ENCODE results near the gene KCNJ15.
A peak's percentile ranks its signal among the peaks of the same experiment; 100 is the strongest.

Gene KCNJ15

DNA sequence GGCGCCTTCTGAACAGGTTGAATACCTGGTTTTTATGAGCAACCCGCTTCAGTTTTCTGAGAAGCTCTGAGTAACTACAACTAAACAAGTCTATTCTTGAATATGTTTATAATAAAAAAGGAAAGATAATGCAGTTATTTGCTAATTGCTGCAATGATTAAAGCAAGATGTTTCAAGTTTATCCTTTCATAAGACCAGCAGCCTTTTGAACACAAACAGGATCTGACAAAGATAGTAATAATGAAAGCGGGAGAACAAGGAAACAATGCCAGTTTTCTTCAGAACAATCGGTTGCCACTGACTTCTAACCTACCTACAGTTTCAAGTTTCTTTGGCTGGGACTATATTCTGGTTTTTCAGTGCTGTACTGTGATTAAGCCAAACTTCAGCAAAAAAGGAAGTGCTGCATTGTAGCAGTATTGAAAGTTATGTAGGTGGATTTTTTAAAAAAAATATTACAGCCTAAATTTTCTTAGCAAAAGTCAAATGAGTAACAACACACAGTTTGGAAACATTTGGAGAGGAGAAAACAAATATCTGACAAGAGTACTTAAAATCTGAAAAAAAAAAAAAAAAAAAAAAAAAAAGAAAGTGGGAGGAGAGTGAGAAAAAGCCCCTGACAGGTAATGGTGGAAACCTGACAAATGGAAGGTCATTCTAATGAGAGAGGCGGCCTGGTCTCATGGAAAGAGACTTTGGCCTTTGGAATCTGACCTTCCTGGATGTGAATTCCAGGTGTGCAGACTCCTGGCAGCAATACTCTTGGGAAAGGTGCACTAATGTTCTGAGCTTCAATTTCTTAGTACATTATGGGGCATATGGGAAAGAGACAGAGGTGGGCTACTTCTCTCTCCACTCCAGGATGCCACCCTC lies 11.4 kb downstream of the KCNJ15 start:
- DNase-seq (ENCODE audit: low read depth in 2 of 2), result no peak

DNA sequence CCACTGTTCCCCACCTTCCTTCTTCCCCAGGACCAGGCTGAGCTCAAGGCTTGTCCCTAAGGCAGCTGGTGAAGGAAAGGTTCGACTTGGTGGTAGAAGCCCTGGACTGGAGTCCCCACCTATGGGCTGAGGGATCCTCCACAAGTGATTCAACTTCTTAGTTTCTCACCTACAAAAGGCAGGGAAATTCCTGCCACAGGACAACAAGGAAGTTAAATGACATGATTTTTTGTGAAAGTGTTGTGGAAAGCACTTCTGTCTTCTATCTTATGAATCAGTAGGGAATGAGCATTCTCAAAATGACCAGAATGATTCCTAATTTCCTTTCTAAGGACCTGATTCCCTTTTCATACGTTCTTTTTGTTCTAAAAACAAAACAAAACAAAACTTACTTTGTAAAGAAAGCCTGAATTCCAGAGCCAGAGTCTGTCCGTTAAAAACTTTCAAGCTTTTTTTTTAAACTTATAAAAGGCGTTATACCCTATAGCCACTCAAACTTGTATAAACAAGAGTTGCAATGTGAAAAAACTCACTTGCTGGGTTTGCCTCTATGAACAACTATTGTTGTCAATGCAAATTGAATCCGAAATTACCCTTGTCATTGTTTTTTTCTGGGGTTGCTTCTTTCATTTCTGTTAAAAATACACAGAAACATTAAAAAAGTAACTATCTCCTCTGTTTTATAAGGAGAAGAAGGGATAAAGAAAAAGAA lies 12.2 kb downstream of the KCNJ15 start:
- DNase-seq (ENCODE audit: low read depth in 2 of 2), result no peak

DNA sequence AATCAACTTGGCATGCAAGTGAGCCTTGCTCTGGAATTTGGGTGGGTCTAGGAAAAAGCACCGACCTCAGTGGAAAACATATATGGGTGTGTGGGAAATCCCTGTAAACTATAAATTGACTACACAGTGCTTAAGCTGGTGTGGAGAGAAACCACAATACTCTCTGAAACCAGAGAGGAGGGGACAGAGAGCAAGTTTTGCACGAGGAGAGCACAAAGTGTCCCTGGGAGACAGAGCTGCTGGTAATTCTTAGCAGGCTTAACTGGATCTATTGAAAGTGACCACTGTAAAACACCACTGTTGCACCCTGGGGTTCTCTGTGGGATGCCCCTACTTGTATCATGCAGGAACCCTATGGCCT lies 12.8 kb downstream of the KCNJ15 start:
- no peak for DNase-seq (ENCODE audit: low read depth in 2 of 2)

DNA sequence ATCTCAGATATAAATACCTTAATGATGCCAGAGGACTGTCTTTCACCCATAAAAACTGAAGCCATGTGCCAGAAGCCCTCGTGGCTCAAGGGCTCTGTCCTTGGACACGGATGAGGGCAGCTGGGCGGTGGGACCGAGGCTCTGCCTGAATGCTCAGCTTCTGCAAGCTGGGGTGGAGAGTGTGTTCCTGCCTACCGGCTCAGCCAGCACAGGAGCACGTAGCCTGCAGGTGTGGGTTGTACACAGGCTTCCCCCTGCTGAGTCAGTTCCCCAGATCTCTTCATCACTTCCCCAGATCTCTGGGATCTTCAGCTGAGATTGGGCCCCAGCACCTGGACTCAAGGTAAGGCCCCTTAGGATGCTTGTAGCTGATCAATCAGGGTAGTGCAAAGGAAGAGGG lies 15.4 kb downstream of the KCNJ15 start:
- no peak for DNase-seq (ENCODE audit: low read depth in 2 of 2)

DNA sequence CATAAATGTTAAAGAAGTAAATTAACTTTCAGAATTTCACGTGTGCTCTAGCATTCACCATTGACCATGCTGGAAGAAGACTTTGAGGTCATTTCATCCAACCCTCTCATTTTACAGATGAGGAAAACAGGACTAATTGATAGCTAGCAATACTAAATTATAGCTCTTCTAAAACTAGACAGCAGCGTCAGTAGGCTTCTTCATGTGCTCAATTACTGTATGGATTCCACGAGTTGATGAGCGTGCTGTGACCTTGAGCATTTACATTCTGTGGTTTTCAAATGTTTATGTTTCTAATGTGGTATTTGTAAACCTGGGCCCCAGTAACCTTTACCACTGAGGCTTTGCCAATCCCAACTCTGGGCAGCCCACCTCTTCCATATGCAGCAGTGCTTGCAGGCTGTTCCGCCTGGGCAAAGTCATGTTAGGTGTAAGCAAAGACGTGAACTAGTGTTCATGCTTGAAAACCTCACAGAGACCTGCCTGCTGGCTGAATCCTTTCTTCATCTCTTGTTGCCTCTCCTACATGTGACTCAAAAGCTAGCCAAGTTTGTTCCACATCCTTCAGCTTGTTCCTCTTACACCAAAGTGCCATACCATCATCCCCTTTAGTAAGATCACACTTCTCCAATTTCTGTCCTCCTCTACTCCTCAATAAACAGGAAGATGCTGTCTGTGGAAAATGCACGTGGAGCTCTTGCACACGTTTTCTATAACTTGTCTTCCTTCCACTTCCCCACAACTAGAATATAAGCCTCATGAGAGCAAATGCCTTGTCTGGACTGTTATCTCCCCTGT lies 17.2 kb downstream of the KCNJ15 start:
- no peak for DNase-seq (ENCODE audit: low read depth in 2 of 2)

DNA sequence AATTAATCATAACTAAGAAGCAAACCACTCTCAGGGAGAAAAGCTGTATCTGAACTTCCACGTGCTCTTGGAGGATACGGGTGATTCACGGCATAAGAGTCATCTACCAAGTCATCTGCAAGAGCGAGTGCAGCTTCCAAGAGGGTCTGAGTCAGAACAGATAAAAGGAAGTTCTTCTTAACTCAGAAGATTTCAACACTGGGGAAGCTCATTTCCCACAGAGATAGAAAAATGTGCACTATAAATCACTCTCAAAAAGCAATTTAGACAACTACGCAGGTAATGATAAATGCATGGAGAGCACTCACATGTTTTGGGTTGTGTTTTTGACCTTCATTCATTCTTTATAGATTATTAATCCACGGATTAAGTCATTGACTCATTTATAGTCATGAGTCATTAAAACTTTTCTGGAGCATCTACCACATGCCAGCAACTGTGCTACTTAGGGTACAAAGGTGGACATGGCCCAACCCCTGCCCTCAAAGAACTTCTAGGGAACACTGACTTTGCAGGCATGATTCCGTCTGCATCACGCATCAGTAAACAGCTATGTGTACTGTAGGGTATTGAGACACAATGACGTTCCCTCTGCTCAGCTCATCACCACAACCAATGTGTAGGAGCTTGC lies 20.8 kb downstream of the KCNJ15 start:
- peak; percentile 99 for DNase-seq (ENCODE audit: low read depth in 2 of 2)

DNA sequence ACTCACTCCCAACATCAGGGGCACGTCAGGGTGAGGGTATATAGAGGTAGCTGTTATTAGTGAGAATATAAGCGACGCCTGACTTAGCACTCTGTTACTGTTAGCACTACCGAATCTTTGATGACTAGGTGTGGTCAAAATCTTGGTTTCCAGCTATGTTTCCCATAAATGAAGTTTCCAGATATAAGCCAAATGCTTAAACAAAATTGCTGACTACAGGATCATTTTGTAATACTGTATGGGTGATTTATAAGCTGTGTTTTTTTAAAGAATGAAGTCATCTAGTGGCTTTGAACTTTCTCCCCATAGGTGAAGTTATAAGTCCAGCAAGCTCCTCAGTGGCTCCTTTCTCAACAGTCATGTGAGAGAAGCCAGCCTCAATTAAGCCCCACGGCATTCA lies 23.7 kb downstream of the KCNJ15 start:
- DNase-seq (ENCODE audit: low read depth in 2 of 2), result no peak

DNA sequence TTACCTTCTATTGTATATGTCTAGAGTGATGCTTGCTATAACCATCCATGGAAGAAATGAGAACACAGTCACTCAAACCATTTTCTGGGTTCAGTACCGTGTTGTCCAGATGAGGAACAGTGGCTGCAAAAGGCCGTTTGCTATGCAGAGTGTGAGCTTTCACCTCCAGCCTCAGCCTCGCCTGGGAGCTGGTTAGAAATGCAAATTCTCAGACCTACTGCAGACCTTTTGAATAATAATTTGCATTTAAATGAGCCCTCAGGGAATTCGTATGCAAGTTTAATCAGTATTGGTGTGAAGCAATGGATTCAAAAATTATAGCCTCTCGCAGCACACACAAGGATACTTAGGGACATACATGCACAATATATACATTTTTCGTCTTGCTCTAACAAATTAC lies 24.1 kb downstream of the KCNJ15 start:
- no peak for DNase-seq (ENCODE audit: low read depth in 2 of 2)

DNA sequence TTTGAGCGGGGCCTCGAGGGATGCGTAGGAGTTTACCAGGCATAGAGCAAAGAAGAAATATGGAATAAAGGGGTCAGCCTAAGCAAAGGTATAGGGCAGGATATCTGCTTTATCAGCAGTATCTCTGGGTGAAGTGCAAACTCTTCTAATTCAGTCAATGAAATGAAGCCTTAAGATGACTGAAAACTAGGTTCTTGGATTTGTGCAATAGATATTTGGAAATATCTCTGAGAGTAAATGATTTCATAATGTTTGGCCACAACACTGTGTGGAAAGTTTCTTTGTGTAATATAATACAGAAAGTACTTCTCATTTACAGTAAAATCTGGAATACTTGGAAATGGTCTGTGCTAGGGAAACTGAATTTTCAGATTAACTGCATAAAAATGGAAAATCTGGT lies 26.1 kb downstream of the KCNJ15 start:
- no peak for DNase-seq (ENCODE audit: low read depth in 2 of 2)

DNA sequence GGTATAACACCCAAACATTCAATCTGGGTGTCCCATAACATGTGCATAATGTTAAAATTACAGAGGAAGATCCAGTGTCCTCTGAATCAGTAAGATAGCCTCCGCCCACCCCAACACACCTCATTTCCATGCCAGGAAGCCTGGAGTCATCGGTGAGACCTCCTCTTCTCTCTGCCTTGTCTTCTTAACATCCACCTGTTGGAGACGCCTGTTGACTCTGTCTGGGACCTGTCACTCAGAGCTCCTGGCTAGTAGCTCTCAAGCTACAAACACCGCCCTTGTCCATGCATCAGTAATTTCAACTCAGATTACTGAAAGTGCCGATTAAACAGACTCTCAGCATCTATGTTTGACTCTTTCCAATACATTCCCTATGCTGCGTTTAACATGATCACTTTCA lies 27.4 kb downstream of the KCNJ15 start:
- no peak for DNase-seq (ENCODE audit: low read depth in 2 of 2)

DNA sequence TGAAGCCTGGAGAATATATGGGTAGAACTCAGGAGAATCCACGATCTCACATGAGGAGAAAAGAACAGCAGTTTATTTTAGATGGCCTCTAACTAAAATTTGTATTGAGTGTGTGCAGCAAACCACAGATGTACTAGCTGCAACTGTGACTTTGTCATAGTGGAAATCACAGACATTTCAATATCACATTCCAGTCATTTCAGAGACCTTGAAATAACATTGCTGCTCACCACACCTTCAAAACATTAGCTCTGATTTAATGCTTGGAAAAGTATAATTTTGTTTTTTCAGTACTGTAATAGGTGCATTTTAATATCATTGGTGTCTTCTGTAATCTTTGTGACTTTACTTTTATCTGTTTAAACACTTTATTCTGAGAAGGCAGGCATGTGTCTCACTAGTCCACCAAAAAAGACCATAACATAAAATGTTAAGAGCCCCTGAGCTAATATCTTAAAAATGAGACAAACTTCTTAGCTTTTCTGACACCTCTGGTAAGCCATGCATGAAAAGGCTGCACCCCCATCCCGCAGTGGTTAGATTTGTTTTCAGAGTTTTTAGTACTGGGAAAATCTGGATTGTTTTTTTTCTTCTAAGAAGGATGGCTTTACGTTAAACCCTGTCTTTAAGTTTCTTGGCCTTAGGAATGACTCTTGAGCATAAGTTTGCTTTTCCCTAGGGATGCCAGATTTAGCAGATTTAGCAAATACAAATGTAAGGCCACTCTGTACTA lies 30.1 kb downstream of the KCNJ15 start:
- DNase-seq (ENCODE audit: low read depth in 2 of 2), result no peak

DNA sequence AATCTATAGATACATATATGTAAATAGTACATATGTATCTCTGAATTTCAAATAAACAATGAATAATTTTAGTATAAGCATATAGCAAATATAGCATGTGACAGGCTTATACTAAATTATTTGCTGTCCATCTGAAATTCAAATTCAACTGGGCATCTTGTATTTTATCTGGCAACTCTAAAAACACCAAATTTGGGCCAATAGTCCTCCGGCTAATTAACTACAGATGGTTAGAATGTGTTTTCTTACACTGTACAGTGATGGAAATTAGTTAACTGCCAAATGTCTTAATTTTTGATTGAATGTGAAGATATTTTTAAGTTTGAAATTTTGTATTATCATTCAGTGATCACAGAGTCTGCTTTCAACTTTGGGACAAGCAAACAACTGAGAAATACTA lies 30.7 kb downstream of the KCNJ15 start:
- DNase-seq (ENCODE audit: low read depth in 2 of 2), result no peak

DNA sequence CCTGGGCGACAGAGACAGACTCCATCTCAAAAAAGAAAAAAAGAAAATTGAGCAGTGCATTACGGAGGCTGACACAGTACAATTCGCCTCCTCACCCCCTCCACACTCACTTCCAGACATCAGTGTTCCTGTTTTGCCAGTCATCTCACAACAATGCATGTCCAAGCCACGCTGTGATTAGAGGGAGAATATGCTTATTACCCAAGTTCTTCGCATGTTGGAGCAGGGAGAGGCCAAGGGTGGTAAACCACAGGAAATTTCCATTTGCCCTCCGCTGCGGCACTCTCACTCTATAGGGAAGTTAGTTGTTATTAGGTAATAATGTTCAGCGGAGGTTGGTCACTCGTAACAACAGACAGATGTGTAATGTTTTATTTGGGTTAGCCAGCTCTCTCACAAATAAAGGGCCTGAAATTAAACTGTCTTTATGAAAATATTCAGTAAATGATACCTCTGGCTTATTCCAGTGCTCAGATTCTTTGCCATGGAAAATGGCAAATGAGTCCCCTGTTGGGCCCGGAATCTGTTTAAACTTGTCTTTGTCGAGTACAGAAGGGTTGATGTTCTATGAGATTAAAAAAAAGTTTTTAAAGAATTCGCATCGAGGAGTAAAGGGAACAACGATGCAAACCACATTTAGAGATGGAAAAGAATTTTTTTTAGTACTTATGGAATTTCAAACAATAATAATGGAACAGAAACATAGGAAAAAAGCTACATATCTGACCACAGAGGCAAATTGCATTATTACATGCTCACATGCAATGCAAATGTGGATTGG lies 33.1 kb downstream of the KCNJ15 start:
- peak; percentile 95 to 96 for DNase-seq (ENCODE audit: low read depth in 2 of 2)

DNA sequence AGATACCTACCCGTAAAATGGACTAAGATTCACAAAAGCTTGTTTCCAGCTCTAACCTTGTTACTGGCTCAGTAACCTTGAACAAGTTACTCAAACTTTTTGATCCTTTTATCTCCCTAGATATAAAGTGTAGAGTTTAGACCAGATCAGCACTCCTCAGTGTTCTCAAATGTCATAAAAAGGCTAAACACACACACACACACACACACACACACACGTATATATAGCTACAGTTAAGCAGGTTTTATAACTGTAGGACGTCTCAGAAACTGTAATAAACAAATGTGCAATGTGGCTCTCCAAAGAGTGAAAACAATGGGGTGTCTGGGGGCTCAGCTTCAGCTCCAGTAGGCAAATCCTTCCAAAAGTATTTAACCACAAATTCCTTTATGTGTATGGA lies 34.0 kb downstream of the KCNJ15 start:
- no peak for DNase-seq (ENCODE audit: low read depth in 2 of 2)

DNA sequence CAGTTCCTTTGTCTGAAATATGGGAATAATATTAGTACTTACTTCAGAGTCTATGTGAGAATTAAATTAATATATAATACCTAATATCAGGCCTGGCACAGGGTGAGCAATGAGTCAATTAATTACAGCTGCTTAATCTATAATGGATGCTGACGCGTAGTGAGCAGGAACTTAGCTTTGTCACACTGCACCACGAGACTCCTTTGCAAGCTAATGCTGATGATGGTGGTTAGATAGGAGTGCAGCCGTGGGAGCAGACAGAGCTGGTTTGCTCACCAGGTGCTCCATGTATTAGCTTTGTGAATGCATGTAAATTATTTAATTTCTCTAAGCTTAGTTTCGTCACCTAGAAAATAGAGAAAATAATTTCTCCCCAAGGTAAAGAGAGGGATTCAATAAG lies 35.1 kb downstream of the KCNJ15 start:
- no peak for DNase-seq (ENCODE audit: low read depth in 2 of 2)

DNA sequence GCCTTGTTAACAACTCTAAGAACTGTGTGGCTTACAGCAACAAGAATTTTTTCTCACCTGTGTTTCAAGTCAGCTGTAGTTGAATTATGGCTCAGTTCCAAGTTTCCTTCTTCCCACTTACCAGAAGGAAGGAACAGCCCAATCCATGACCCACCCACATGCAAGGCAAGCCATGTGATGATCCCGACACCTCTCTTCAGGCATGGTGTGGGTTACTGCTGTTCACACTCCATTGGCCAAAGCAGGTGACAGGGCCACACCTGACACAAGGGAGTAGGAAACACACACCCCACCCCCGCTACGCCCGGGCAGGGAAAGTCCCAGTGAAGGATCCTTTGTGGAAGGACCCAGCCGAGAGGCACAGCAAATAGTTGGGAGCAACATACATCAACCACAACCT lies 36.3 kb downstream of the KCNJ15 start:
- no peak for DNase-seq (ENCODE audit: low read depth in 2 of 2)

DNA sequence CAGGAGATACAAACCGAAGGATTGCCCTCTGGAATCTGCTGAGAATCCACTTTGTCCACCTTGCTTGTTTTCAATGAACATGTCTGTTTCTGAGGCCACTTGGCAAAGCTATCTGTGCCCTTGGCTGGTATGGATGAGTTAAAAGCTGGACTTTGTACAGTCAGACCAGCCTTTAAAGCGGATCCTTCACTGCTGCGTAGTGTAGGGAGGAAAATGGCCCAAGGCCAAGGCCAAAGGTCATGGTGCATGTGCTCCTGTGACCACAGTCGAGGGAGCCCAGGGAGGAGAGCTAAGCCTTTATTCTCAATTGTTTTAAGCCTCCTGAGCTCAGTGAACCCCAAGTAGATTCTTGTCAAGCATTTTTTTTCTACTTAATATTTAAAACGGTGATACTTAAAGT lies 37.0 kb downstream of the KCNJ15 start:
- no peak for DNase-seq (ENCODE audit: low read depth in 2 of 2)

DNA sequence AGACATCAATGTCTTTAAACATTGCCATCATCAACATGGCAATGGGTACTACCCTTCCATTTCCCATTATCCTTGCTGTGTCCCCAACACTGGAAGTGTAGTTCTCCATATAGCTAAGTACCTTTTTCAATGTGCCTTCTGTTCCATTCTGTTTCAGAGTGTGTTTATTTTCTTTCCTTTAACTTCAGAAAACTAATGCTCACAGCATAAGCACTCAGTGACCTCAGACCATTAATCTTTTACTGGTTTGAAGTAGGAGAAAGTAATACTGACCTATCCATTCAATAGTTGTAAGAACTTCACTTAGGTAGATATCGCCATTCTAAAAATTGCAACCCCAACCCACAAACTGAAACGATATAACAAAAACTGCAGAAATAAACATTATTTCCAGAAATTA lies 37.8 kb downstream of the KCNJ15 start:
- no peak for DNase-seq (ENCODE audit: low read depth in 2 of 2)

DNA sequence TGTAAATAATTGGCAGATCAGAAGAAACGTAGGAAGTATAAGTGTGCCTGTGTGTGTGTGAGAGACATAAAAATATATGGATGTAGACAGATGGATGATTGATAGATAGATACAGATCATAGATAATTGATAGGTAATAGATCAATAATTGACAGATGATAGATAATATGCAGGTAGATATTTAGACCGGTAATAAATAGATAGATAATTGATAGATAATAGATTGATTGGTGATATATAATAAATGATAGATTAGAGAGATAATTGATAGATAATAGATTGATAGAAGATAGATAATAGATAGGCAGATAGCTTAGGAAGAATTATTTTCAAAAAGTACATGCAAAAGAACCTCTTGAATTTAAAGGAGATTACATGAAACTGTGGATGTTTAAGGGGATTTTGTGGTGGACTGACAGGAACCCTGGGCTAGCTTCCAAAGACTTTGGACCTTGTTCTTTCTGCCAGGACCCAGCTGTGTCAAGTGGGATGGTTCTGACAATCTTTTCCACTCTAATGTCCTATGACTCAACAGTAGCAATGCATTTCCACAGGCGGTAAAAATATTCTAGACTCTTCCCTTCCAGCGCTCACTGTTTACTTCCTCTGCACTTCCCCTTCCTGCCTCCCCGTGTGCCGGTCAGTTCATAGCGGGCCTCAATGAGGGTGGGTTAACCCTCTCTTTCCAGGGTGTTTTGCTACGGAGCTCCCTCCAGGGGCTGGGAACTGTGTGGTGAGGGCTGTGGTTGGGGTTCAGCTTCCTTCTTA lies 39.4 kb downstream of the KCNJ15 start:
- no peak for DNase-seq (ENCODE audit: low read depth in 2 of 2)

DNA sequence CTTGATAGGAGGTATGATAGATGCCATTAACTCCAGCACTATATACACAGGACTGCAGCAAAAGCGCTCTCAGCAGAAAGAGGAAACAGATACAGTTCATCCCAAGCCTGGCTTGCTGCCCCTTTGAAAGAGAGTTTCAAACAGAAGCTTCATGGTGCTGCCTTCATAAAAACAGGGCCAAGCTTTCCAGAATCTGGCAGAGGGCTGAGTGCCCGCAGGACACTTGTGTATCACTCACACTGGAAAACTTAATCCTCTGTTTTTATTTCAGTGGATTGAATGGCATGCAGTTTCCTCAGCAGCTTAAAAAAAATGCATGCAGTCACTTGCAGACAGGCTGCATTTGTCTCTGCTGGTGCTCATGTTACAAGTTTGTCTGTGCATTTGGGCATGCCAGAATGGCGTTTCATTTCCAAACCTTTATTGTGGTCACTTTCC lies 40.4 kb downstream of the KCNJ15 start:
- peak; percentile 68 to 75 for DNase-seq (ENCODE audit: low read depth in 2 of 2)
